HG03565 (cell line): ENCODE data around the gene FAM200C.
"Not testable (repeated sequence)": the region's sequence is repeated elsewhere in the genome, so short reads cannot be mapped to it uniquely, and the experiment has no call there.

Source experiments
- ATAC-seq: cut with Tn5 transposase; IDR thresholded peaks from one replicate; pipeline ENCODE4 v1.9.1; 2021; ENCODE audit warnings: mild to moderate bottlenecking, moderate library complexity; ENCODE audit not compliant: unreplicated experiment

FAM200C gene

GRCh38 chr5:160399402-160400353, at the start of gene FAM200C:
FAM200C (minus strand) TSS chr5:160400054; CDS start chr5:160395490, 4,564 bp downstream.
- ATAC-seq, result peak; percentile 64

- ATAC-seq, result no peak
These were observed 49.6 kb upstream of the FAM200C start for GRCh38 chr5:160449458-160449857.

GRCh38 chr5:160448886-160449285, 49.0 kb upstream of the FAM200C start:
- no peak for ATAC-seq

DNA sequence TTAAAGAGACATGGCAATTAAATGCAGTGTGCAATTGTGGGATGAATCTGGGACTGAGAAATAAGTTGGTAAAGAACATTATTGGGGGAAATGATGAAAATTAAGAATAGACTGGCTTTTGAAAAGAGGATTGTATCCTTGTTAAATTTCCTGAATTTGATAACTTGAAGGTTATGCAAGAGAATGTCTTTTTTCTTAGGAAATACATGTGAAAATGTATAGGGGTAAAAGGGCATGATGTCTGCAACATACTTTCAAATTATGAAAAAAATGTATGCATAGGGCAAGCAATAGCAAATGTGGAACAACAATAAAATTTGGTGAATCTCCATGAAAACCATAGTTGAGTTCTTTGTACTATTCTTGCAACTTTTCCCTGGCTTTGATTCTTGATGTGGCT, 45.9 kb upstream of the FAM200C start:
- ATAC-seq, result no peak

- ATAC-seq, result no peak
These were observed 45.3 kb upstream of the FAM200C start for GRCh38 chr5:160445132-160445531.

DNA sequence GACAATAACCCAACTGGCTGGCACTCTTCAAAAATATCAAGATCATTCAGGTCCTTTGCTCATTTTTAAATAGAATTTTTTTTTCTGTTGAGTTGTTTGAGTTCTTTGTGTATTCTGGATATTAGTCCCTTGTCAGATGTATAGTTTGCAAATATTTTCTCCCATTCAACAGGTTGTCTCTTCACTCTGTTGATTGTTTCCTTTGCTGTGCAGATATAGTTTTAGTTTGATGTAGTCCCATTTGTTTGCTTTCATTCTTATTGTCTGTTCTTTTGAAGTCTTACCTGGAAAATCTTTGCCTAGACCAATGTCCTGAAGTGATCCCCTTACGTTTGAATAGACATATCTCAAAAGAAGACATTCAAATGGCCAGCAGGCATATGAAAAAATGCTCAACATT, 44.6 kb upstream of the FAM200C start:
- no peak for ATAC-seq

DNA sequence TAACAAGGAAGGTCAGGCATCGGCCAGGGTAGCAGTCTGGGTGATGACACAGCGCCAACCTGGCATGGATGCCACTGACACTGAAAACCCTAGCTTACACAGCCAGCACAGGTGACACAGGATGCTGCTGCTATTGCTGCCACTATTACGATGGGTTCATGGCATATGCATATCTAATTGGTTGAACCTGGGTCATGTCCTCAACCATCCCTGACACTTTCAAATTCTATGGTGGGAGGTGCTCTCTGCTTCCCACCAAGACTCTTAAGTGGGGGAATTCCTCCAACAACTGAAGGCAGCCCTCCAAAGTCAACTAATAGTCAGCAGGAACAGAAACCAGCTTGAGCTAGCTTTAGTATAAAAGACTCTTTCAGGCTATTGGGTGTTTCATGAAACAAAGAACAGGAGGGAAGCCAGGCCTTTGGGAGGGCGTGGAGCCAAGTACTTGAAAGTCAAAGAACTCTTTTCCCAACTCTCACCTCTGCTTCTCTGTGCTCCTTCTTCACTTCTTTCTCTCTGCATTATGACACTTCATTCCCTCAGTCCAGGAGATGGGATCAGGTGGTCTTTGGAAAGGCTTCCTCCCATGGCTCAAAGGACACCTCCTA, 43.1 kb upstream of the FAM200C start:
- peak; percentile 15 for ATAC-seq

- ATAC-seq, result peak; percentile 29
These were observed 41.5 kb upstream of the FAM200C start for GRCh38 chr5:160441311-160441781.

DNA sequence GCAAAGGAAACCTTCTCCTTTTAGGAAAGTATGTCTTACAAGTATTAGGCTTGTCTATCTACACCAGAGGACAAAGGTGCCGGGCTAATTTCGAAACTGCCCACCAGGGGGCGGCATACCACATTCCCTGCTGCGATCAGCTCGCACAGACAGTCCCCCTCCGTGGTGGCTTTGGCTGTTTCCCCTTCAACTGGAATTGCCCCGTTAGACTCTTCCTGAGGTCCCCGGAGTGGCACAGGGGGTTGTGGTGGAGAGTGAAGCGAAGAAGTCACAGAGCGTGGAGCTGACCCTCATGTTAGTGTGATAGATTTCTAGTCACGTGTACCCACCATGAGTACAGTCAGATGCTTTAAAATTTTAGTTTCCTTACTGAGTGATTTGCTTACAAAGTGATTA, 39.3 kb upstream of the FAM200C start:
- ATAC-seq, result peak; percentile 35

GRCh38 chr5:160438316-160439204, 38.7 kb upstream of the FAM200C start:
- ATAC-seq, result peak; percentile 23

- ATAC-seq, result no peak
These were observed 37.4 kb upstream of the FAM200C start for GRCh38 chr5:160437271-160437670.

- ATAC-seq, result not testable (repeated sequence)
These were observed 36.8 kb upstream of the FAM200C start for GRCh38 chr5:160436661-160437060.

- ATAC-seq, result no peak
These were observed 36.2 kb upstream of the FAM200C start for GRCh38 chr5:160436017-160436416.

DNA sequence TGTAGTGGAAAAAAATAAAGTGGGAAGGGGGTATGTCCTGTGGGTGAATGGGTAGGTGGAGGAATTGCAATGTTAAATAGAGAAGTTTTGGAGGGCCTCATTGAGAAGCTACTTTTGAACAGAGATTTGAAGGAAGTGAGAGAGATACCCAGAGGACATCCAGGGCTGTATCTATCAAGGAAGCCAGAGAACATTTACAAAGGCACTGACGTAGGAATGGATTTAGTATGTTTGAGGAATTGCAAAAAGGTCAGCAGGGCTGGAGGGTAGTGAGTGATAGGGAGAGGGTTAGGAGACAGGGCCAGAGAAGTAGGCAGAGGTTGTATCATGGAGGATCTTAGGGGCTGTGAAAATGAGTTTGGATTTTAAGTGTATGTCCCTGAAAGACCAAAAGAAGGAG, 35.7 kb upstream of the FAM200C start:
- ATAC-seq, result no peak

DNA sequence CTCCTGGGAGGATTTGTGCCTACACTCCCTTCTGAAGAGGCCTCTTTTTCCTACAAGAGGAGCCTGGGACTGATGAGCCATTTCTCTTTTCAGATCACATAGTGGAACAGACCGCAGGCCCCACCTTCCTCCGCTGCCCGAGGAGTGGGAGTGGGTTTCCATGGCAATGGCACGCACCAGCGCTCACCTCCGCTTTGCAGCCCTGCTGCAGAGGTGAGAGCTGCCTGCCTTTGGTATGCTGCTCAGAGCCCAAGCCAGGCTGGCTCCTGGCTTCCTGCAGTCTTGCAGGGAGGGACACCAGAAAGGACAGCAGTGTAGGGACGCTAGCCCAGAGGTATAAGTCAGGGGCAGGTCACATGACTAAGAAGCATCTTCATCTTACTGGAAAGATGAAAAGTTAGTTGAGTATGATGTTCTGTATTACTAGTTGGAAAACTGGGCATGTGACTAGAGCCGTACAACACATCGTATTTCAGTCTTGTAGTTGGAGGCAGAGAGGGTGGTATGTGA, 34.2 kb upstream of the FAM200C start:
- peak; percentile 85 for ATAC-seq

DNA sequence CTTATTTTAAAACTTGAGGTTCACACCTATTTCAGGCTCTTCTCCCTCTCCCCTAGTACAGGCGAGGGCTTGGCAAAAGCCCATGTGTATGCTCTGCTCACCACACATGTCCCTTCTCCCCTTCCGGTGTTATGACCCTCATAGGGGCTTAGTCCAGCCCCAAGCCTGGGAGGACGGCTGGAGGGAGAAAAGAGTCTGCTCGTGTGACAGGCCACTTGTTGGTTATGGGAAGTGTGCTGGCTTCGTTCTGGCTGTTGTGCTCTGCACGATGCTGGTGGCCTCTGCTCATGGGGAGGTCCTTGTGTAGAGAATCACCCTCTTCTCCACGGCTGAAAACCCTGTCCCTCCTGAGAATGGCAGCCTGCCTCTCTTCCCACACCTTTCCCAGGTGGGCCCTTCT, 32.9 kb upstream of the FAM200C start:
- ATAC-seq, result no peak

DNA sequence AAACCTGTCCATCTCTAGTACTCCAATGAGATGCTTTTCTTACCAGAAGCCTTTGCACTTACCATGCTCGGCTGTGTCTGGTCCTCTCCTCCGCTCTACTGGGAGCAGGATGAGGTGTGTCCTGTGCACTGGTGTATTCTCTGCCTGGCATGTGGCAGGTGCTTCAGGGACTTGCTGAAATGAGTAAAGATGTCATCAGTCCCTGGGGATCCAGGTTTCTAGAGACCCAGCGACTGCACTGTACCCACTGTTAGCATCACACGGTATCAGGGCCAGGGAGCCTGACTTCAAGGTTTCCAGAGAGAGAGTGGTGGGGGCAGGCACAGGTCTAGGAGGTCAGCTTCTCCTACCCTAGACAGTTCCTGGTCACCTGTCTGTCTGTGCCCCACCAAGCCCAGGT, 32.3 kb upstream of the FAM200C start:
- no peak for ATAC-seq

DNA sequence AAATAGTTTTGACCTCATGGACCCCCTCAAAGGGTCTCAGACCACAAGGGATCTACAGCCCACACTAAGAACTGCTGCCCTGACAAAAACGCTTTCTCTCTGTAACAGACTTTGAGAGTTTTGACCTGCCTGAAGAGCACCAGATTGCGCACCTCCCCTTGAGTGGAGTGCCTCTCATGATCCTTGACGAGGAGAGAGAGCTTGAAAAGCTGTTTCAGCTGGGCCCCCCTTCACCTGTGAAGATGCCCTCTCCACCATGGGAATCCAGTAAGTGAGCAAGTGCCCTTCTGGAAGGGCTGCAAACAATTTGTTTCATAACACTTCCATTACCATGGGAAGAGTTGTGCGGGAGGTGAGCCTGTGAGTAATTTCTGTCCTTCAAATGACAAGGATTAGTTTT, 27.8 kb upstream of the FAM200C start:
- ATAC-seq, result no peak

- ATAC-seq, result no peak
These were observed 23.2 kb upstream of the FAM200C start for GRCh38 chr5:160423099-160423498.

DNA sequence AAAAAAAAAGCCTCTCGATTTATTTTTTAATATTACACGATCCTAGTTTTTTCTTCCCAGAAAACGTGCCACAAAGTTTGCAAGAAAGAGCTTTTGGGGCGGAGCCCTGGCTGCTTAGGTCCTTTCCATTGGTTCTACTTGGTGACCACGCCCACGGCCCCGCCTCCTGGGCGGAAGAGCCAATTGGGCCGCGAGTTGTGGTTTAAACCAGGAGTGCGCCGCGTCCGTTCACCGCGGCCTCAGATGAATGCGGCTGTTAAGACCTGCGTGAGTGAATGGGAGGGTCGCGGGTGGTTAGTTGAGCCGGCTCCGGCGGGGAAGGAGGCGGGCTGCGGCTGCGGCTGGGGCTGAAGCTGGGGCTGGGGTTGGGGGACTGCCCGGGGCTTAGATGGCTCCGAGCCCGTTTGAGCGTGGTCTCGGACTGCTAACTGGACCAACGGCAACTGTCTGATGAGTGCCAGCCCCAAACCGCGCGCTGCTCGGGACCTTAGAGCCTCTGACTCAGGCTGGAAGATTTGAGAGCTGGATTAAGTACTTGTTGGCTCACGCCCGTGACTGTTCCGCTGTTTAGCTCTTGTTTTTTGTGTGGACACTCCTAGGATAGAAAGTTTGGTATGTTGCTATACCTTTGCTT, 21.9 kb upstream of the FAM200C start, which contains the start of gene PTTG1:
Gene PTTG1, plus strand, starts transcription at position 231 of the 634 bp plus-strand sequence. CDS start 458 bp downstream, outside the sequence.
- ATAC-seq, result peak; percentile 52
